BE2C (cell line): ENCODE results near the gene MAP3K5.
"Not testable (repeated sequence)": the region's sequence is repeated elsewhere in the genome, so short reads cannot be mapped to it uniquely, and the experiment has no call there.

Experiments used
- DNase-seq: peaks from one replicate; pipeline ENCODE4 v3.0.0-alpha.2; 2020
- H3K27me3 ChIP-seq: fragments of 250-450 bp; sonication (Bioruptor Pico); 2 replicates; pipeline ENCODE4 v1.5.1; 2020; ENCODE audit warnings: mild to moderate bottlenecking
- H3K36me3 ChIP-seq: fragments of 250-450 bp; sonication (Bioruptor Pico); 2 replicates; pipeline ENCODE4 v1.5.1; 2020; ENCODE audit warnings: mild to moderate bottlenecking
- H3K4me1 ChIP-seq: fragments of 250-450 bp; sonication (Bioruptor Pico); 2 replicates; pipeline ENCODE4 v1.5.1; 2020
- H3K4me3 ChIP-seq: 2 replicates; pipeline ENCODE4 v1.5.1; 2011; ENCODE audit warnings: low read depth, low read length
- H3K9me3 ChIP-seq: fragments of 250-450 bp; sonication (Bioruptor Pico); 2 replicates; pipeline ENCODE4 v1.5.1; 2020
- CTCF ChIP-seq: IDR thresholded peaks from 2 replicates; pipeline ENCODE4 v1.5.1; 2012; ENCODE audit warnings: mild to moderate bottlenecking, low read depth, low read length

Gene MAP3K5

GRCh38 chr6:136598048-136598447 is 194.2 kb downstream of the MAP3K5 start:
- TF ChIP-seq CTCF: no peak
- H3K27me3 ChIP-seq: no peaks in the 10 kb centered on the region
- H3K36me3 ChIP-seq: no peaks in the 10 kb centered on the region
- DNase-seq: no peak
- no peaks in the 10 kb centered on the region for H3K9me3 ChIP-seq
- no peak overlapping the region for H3K4me3 ChIP-seq
- H3K4me1 ChIP-seq: peaks cover 10% of the 10 kb centered on the region

- Histone ChIP-seq H3K4me1 (no peaks in the 10 kb centered on the region), H3K4me3 (no peak overlapping the region), H3K9me3 (no peaks in the 10 kb centered on the region), H3K27me3 (no peaks in the 10 kb centered on the region), H3K36me3 (peaks cover 9% of the 10 kb centered on the region)
- no peak for DNase-seq
- TF ChIP-seq CTCF: no peak
Observed at GRCh38 chr6:136594671-136595070, 197.6 kb downstream of the MAP3K5 start.

- Histone ChIP-seq H3K4me1 (no peaks in the 10 kb centered on the region), H3K4me3 (no peak overlapping the region), H3K27me3 (no peaks in the 10 kb centered on the region), H3K36me3 (peaks cover 9% of the 10 kb centered on the region), H3K9me3 (no peaks in the 10 kb centered on the region)
- TF ChIP-seq CTCF: no peak
- no peak for DNase-seq
Observed at GRCh38 chr6:136593748-136594490, 198.4 kb downstream of the MAP3K5 start.

GRCh38 chr6:136592930-136593673 is 199.2 kb downstream of the MAP3K5 start:
- Histone ChIP-seq H3K4me3 (no peak overlapping the region), H3K27me3 (no peaks in the 10 kb centered on the region), H3K4me1 (no peaks in the 10 kb centered on the region), H3K36me3 (peaks cover 9% of the 10 kb centered on the region), H3K9me3 (no peaks in the 10 kb centered on the region)
- no peak for TF ChIP-seq CTCF
- no peak for DNase-seq

- Histone ChIP-seq H3K27me3 (no peaks in the 10 kb centered on the region), H3K4me3 (no peak overlapping the region), H3K9me3 (no peaks in the 10 kb centered on the region), H3K4me1 (no peaks in the 10 kb centered on the region), H3K36me3 (peaks cover 9% of the 10 kb centered on the region)
- no peak for DNase-seq
- TF ChIP-seq CTCF: no peak
Observed at GRCh38 chr6:136591617-136592016, 200.7 kb downstream of the MAP3K5 start.

DNA sequence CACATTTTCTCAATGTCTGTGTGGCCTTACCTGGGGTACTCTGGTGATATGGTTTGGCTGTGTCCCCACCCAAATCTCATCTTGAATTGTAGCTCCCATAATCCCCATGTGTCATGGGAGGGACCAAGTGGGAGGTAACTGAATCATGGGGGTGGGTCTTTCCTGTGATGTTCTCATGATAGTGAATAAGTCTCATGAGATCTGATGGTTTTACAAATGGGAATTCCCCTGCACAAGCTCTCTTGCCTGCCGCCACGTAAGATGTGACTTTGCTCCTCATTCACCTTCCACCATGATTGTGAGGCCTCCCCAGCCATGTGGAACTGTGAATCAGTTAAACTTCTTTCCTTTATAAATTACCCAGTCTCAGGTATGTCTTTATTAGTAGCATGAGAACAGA is 201.4 kb downstream of the MAP3K5 start:
- not testable (repeated sequence) for H3K4me1 ChIP-seq, H3K27me3 ChIP-seq, H3K9me3 ChIP-seq, DNase-seq, H3K36me3 ChIP-seq, H3K4me3 ChIP-seq
